NB4 (cell line): Measurements from ENCODE around the gene WIPF1.

Experiments used
- MYC ChIP-seq: IDR thresholded peaks from 2 replicates; pipeline ENCODE4 v1.6.1; 2011; ENCODE audit warnings: low read depth, low read length
- POLR2A ChIP-seq: IDR thresholded peaks from 2 replicates; pipeline ENCODE4 v1.6.1; 2011; ENCODE audit warnings: mild to moderate bottlenecking; ENCODE audit not compliant: insufficient read length; ENCODE audit errors: extremely low read depth
- TF ChIP-seq, protein P1 (sequence below): IDR thresholded peaks from one replicate; pipeline ENCODE4 v1.5.1; 2012; ENCODE audit warnings: low read depth, low read length

DNA sequence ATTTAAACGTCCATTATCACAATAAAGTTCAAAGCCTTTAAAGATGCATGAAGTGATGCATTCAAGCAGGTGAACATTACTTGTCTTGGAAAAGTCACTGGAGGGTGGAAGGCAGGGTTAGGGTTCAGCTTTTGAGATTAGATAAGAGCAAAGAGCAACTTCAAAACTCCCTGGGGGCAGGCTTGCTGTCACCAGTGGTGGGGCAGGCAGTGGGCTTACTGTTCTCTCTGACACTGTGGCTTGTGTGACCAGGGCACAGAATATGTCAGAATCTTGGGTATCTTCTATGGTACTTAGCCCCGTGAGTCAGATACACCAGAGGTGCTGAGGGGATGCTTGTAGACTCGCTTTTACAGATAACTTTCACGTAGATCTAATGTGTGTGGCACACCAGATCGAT lies 52.8 kb downstream of the WIPF1 start:
- TF ChIP-seq POLR2A (no peak), MYC (no peak)
- TF ChIP-seq, protein P1, sequence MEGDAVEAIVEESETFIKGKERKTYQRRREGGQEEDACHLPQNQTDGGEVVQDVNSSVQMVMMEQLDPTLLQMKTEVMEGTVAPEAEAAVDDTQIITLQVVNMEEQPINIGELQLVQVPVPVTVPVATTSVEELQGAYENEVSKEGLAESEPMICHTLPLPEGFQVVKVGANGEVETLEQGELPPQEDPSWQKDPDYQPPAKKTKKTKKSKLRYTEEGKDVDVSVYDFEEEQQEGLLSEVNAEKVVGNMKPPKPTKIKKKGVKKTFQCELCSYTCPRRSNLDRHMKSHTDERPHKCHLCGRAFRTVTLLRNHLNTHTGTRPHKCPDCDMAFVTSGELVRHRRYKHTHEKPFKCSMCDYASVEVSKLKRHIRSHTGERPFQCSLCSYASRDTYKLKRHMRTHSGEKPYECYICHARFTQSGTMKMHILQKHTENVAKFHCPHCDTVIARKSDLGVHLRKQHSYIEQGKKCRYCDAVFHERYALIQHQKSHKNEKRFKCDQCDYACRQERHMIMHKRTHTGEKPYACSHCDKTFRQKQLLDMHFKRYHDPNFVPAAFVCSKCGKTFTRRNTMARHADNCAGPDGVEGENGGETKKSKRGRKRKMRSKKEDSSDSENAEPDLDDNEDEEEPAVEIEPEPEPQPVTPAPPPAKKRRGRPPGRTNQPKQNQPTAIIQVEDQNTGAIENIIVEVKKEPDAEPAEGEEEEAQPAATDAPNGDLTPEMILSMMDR, result no peak
